Hematopoietic multipotent progenitor cell treated with erythropoietin and hydrocortisone succinate and interleukin-3 and kit ligand, for 17 days (in vitro differentiated cells): ENCODE results near the gene MEF2B.
A peak's percentile ranks its signal among the peaks of the same experiment; 100 is the strongest.

ENCODE experiments used
- DNase-seq: peaks from one replicate; pipeline ENCODE4 v3.0.0-alpha.2; 2015; ENCODE audit warnings: low spot score

MEF2B gene

DNA sequence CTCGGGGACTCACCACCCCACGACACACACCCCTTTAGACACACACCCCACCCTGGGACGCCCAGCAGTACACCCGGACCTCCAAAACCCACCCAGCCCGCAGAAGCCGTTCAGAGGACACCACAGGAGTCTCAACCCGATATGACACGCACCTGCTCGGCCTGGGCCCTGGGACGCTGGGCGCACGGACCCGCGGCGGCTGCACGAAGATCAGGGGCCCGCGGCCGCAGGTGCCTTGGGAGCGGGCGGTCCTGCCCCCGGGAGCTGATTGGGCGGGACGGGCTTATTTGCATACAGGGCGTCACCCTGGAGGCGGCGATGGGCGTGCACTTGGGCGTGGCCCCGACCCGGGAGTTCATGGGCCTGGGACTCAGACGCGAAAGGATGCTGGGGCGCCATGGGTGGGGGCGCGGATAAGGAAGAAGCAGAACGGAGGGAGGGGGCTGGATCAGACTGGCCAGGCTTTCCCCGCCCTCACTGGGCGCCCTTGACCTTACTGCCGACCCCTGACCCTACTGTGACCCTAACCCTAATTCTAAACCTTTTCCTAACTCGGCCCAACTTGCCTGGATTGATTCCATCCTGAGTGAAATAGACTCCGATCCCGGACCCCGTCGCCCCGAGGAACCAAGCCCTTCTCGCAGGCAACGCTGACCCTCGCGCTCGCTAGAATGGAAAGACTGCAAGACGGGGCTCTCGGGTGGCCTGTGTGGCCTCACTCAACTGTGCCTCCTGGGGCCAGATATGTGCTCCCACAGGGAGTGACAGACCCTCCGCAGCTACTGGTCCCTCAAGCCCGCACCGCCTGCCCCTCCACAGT lies at the start of gene MEF2B:
Gene MEF2B, minus strand, starts transcription at position 211 of the 820 bp plus-strand sequence. CDS start 19,528 bp downstream, outside the sequence.
- DNase-seq = peak; percentile 66

DNA sequence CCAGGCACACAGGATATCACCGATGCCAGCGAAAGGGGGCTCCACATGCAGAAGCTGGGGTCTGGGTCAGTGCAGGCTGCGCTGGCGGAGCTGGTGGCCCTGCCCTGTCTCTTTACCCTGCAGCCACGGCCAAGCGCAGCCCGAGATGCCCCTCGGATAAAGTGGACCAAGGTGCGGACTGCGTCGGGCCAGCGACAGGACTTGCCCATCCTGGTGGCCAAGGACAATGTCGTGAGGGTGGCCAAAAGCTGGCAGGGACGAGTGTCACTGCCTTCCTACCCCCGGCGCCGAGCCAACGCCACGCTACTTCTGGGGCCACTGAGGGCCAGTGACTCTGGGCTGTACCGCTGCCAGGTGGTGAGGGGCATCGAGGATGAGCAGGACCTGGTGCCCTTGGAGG lies 48.8 kb upstream of the MEF2B start:
- DNase-seq = no peak

GRCh38 chr19:19217099-19217498 lies 47.0 kb upstream of the MEF2B start:
- no peak for DNase-seq

GRCh38 chr19:19215792-19216191 lies 45.7 kb upstream of the MEF2B start:
- no peak for DNase-seq

DNA sequence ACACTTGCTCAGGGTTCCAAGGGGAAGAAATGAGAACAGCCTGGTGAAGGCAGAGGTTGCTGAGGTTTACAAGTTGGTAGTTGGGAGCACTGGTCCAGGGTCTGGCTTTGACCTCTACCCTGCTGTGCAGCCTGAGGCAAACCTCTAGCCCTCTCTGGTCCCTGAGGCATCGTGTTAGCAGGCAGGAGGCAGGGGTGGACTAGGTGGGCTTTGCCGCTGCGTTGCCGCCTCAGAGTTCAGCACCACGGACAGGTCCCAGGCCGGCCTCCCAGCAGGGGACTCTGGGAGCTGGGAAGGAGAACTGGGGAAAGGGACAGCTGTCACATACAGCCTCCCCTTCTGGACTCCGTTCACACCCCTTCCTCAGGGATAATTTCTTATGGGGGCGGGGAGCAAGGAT lies 44.8 kb upstream of the MEF2B start:
- no peak for DNase-seq

- DNase-seq = no peak
Measured at GRCh38 chr19:19214159-19214490, 44.1 kb upstream of the MEF2B start.

- DNase-seq = no peak
Measured at GRCh38 chr19:19213426-19214158, 43.5 kb upstream of the MEF2B start.

DNA sequence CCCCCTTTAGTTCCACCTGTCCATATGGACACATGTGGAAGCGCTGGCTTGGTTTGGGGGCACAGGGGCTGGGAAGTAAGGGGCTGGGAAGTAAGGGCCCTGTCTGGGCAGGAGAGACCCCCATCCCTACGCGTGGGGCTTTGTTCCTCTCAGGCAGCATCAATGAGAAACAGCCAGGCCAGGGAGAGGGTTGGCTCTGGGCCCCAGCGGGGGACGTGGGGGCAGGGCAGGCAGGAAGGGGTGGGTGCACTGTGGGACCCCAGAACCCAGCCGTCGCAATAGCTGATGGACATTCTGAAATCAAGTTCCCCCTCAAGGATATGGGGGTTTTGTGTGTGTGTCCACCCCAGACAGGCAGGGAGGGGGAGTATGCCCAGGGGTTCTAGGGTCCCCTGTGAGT lies 42.9 kb upstream of the MEF2B start:
- no peak for DNase-seq

- DNase-seq = no peak
Measured at GRCh38 chr19:19211499-19212420, 41.7 kb upstream of the MEF2B start, which contains the start of gene NCAN. Gene NCAN, plus strand, starts transcription at chr19:19211958. Its CDS starts 4,996 bp downstream, at chr19:19216954.

- DNase-seq = no peak
Measured at GRCh38 chr19:19209372-19209771, 39.3 kb upstream of the MEF2B start.

DNA sequence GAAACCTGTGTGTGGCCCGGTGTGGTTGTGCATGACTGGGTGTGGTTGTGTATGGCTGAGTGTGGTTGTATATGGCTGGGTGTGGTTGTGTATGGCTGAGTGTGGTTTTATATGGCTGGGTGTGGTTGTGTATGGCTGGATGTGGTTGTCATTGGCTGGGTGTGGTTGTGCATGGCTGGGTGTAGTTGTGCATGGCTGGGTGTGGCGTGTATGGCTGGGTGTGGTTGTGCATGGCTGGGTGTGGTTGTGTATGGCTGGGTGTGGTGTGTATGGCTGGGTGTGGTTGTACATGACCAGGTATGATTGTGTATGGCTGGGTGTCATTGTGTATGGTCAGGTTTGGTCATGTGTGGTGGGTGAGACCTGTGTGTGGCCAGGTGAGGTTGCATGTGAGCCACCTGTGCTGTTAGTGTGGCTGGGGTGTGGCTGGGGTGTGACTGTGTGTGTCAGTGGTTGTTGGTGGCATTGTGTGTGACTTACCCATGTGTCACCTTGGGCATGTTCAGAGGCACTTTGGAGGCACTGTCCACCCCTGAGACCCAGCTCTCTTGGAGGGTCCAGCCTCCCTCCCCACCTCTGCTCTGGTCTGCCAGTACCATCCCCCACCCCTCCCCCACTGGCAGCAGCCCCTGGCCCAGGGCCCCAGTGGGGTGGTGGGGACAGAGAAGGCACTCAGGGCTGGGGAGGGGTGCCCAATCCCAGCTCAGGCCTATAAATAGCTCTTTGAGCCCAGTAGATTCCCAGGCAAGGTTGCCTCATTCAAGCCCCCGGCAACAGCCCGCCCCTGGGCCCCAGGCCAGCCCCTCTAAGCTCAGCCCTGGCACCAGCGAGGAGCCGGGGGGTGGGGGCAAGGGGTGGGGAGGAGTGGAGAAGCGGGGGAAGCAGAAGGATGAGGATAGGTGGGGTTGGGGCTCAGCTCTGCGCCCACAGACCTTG lies 37.8 kb upstream of the MEF2B start:
- peak; percentile 39 for DNase-seq

DNA sequence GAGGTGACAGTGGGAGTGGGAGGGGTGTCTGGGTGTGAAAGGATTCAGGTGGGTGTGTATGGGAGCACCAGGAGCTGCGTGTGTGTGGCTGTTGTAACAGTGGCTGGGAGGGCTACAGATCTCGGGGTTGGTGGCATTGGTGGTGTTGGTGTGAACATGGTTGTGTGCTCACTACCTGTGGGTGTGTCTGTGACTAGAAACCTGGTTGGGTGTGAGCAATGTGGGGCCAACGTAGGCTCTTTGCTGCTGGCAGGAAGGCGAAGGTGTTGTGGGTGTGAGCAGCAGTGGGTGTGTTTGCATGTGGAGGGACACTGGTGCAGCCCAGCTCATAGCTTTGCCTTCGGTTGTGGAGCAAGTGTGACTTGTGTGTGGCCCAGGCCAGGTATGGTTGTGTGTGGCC lies 36.9 kb upstream of the MEF2B start:
- no peak for DNase-seq

DNA sequence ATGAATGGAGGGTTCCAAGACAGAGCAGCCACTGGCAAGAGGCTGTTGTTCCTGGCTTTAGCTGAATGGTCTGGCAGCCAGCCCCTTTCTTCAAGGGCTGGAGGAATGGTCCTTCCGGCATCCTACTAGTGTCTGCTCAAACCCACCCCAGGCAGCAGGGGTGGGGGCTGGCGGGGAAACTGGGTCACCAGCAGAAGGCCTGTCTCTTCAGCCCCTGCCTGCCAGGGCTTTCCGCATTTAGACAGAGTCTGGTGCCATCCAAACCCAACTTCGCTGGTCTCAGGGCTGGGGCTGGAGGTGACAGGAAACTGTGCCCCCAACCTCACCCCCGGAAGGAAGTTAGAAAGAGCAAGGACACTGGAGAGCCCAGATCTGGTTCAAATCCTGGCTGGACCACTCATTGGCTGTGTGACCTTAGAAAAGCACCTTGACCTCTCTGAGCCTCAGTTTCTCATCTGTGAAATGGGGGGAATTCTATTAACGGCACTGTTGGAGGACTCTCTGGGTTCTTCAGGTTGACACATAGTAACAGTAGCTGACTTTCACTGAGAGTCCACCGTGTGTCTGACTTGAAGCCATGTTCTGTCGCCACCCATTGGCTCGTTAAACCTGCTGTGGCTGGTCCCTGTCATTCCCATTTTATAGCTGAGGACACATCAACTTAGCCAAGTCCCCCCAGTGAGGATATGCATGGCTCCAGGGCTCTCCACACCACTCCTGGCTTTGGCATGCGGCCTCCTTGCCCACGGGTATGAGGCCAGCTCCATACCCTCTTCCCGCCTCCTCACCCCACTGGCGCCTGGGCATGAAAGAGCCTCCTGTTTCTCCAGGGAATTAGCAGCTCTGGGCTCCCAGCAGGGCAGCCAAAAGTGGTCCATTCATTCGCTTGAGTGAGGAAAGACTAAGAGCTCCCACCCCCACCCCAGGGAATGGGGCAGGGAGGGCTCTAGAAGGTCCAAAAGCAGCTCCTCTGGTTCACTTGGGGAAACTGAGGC lies 35.6 kb upstream of the MEF2B start:
- no peak for DNase-seq

GRCh38 chr19:19204181-19204580 lies 34.1 kb upstream of the MEF2B start:
- DNase-seq = no peak

DNA sequence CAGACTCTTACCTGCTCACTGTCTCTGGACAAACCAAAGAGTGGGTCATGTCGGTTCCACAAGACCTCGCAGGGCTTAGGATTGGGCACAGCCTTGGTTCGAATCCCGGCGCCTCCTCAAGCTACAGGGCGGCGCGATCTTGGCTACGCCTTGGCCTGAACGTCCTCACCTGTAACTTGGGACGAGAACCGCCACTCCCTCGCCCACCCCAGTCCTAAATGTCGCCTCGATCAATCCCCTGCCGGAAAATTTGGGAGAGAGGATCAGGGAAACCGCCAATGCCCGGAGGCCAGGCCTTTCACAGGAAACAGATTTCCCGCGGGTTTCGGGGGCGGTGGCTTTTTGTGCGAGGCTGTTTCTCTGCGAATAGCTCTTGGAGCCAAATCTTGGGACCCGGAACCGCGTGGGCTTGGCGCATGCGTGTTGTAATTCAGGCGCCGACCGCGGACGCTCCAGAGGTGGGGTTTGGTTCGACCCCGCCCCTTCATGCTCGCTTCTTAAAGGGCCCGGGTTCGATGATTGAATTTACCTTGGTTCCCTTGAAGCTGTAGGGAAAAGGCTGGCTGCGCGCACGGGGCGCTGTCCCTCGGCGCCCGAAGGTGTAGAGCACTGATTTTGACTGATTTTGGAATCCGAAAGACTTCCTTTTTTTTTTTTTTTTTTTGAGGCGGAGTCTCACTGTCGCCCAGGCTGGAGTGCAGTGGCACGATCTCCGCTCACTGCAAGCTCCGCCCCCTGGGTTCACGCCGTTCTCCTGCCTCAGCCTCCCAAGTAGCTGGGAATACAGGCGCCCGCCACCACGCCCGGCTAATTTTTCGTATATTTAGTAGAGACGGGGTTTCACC lies 33.2 kb upstream of the MEF2B start, which contains the start of gene NR2C2AP:
Gene NR2C2AP, minus strand, starts transcription at position 403 of the 845 bp plus-strand sequence. Its CDS starts 354 bp downstream, at position 49.
- peak; percentile 88 for DNase-seq

DNA sequence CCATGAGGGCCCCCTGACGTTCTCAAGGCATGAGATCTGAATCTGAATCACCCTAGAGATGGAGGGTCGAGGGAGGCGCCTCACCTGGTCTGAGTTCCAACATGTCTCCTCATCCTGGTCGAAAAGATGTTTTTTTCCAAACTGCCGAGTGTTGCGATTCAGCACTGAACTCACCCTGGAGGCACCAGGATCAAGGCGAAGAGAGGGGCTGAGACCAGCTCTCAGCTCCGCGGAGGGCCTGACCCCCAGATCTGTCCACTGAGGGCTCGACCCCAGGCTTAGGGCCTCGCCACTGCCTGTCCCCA lies 32.6 kb upstream of the MEF2B start:
- DNase-seq = no peak

DNA sequence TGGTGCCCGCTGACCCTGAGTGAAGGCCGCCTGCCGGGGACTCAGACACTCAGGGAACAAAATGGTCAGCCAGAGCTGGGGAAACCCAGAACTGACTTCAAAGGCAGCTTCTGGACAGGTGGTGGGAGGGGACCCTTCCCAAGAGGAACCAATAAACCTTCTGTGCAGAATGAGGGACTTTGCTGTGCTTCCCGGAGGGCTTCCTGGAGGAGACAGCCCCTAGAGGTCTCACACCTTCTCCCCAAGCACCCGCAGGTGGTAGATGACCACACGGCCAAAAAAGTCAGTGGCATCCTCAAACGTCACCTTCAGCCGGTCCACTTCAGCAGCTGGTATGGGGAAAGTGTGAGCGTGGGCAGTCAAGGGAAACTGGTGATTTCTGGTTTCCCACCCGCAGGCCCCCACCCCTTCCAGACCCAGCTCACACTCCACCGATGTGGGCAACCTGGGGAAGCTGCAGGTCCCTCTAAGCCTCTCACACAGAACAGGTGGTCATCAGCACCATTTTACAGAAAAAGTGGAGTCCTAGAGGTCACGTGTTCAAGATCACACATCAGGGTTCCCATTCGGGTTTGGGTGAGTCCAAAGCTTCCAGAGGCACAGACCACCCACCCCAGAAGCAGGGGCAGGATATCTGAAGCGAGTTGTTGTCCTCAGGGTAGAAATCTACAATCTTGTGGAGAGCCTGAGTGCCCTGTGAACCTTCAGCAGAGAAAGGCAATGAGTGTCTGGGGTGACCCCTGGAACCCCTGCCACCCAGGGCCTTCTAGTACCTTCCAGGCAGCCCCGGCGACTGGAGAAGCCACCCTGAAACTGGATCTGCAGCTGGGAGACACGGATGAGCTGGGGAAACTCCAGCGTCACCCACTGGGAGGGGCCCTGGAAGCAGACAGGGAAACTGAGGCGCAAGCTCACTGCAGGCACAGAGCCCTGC lies 31.9 kb upstream of the MEF2B start:
- no peak for DNase-seq

GRCh38 chr19:19193926-19194325 lies 23.9 kb upstream of the MEF2B start:
- DNase-seq = no peak
